Sigmoid colon (tissue), 7 donors: ENCODE data around the gene ERG. TPM values are rescaled to one million over a fixed set of nuclear protein-coding genes. Genes with fewer than 3 reads are reported as not detected.

ENCODE experiments used
- DNase-seq: peaks from one replicate; pipeline ENCODE4 v3.0.0-alpha.2; 2019
- H3K27ac ChIP-seq, 4 donors: fragments of 200-600 bp; sonication (generic); one replicate each; pipeline ENCODE4 v1.5.1; 2016 to 2019; ENCODE audit warnings: mild to moderate bottlenecking in 1 of 4
- H3K27me3 ChIP-seq, 3 donors: fragments of 200-600 bp; sonication (generic); one replicate each; pipeline ENCODE4 v1.5.1; 2019; ENCODE audit warnings: mild to moderate bottlenecking in 1 of 3
- H3K36me3 ChIP-seq, 4 donors: fragments of 200-600 bp; sonication (generic); one replicate each; pipeline ENCODE4 v1.5.1; 2016 to 2019
- H3K4me1 ChIP-seq, 4 donors: fragments of 200-600 bp; sonication (generic); one replicate each; pipeline ENCODE4 v1.5.1; 2017 to 2019
- H3K4me3 ChIP-seq, 4 donors: fragments of 200-600 bp; sonication (generic); one replicate each; pipeline ENCODE4 v1.5.1; 2017 to 2019; ENCODE audit warnings: mild to moderate bottlenecking in 2 of 4, moderate library complexity in 1 of 4
- H3K9me3 ChIP-seq, 4 donors: fragments of 200-600 bp in 3 of 4; sonication (generic) in 3 of 4; one replicate each; pipeline versions ENCODE4 v1.5.1 to v1.6.1; 2013 to 2019
- CTCF ChIP-seq, 4 experiments: fragments of 450-650 bp in 3 of 4; fragments of 200-600 bp in 1 of 4; IDR thresholded peaks; one replicate each; pipeline ENCODE4 v1.5.1; 2016 to 2019; ENCODE audit warnings: antibody characterized with exemption in 4 of 4, mild to moderate bottlenecking in 3 of 4, moderate library complexity in 2 of 4
- EP300 ChIP-seq, 4 donors: sonication (generic); formaldehyde crosslinking; IDR thresholded peaks; one replicate each; pipeline ENCODE4 v1.6.1; 2017; ENCODE audit warnings: antibody characterized with exemption in 4 of 4
- POLR2A ChIP-seq, 2 donors: fragments of 450-650 bp; IDR thresholded peaks; one replicate each; pipeline ENCODE4 v1.6.1; 2016; ENCODE audit warnings: antibody characterized with exemption in 2 of 2, mild to moderate bottlenecking in 2 of 2, moderate library complexity in 2 of 2
- POLR2AphosphoS5 ChIP-seq, 4 donors: sonication (generic); formaldehyde crosslinking; IDR thresholded peaks; one replicate each; pipeline ENCODE4 v1.6.1; 2017; ENCODE audit warnings: antibody characterized with exemption in 4 of 4
- WGBS, 2 donors: extraction: QIAGEN DNeasy Blood & Tissue Kit; methylation state at CpG; one replicate each; pipeline ENCODE4 v1.1.7; 2013; 5-methylcytosine and 5-hydroxymethylcytosine counted together
- intact Hi-C: fragments of 100-400 bp; cut with DNase I; formaldehyde crosslinking; loops from one replicate; pipeline ENCODE4 v1.15.1; 2023
- polyA plus RNA-seq, 3 donors: library from polyadenylated mRNA; stranded (reverse); fragments of 200-250 nt; gene quantifications; one replicate each; pipeline ENCODE4 v1.2.3, GENCODE V29; 2013
- total RNA-seq, 4 donors: library from RNA; depleted of rRNA; stranded (reverse); fragments of >200 nt; gene quantifications; one replicate each; pipeline ENCODE4 v1.1.0, GENCODE V29; 2016
- donor health status: healthy with polysubstance abuse.
- donor health status: Bipolar disorder and iron deficiency.
- donor health status: healthy.

Gene ERG
- total and polyA plus RNA-seq, 7 donors = 1.8 to 6.4 (median 4.1) TPM

GRCh38 chr21:38487901-38488639 is 10.2 kb downstream of the ERG start:
- Histone ChIP-seq H3K9me3 (no peaks in the 10 kb centered on the region), H3K4me3 (no peak overlapping the region), H3K27ac (no peak overlapping the region), H3K36me3 (no peaks in the 10 kb centered on the region), H3K27me3 (no peaks in the 10 kb centered on the region), H3K4me1 (peaks cover 0 to 12% (median 0%) of the 10 kb centered on the region in 4 donors)
- TF ChIP-seq EP300 (IDR thresholded peaks at IDR 0.05) (no peak), POLR2A (IDR thresholded peaks at IDR 0.05) (no peak), POLR2AphosphoS5 (IDR thresholded peaks at IDR 0.05) (no peak), CTCF (IDR thresholded peaks at IDR 0.05) (no peak)
- intact Hi-C loops = no loop called here
- no peak for DNase-seq
- 31 to 53% methylated on average over 10 of the region's 10 CpGs for WGBS, 2 donors

GRCh38 chr21:38486706-38487105 is 11.6 kb downstream of the ERG start:
- Histone ChIP-seq H3K9me3 (no peaks in the 10 kb centered on the region), H3K27ac (no peak overlapping the region), H3K4me3 (no peak overlapping the region), H3K4me1 (peaks cover 0 to 12% (median 0%) of the 10 kb centered on the region in 4 donors), H3K36me3 (no peaks in the 10 kb centered on the region), H3K27me3 (no peaks in the 10 kb centered on the region)
- TF ChIP-seq CTCF (IDR thresholded peaks at IDR 0.05) = no peak
- TF ChIP-seq POLR2AphosphoS5 (IDR thresholded peaks at IDR 0.05) = no peak
- intact Hi-C loops = no loop called here
- DNase-seq = no peak
- 65 to 76% methylated on average over 6 of the region's 6 CpGs for WGBS, 2 donors

- WGBS, 2 donors = 47 to 67% methylated on average over 5 of the region's 5 CpGs
- no peak overlapping the region for H3K4me3 ChIP-seq
- H3K27ac ChIP-seq = no peak overlapping the region
- H3K9me3 ChIP-seq = no peaks in the 10 kb centered on the region
- peak in 1 of 4 donors; percentile 31 for TF ChIP-seq POLR2AphosphoS5 (IDR thresholded peaks at IDR 0.05)
- no peak for TF ChIP-seq CTCF (IDR thresholded peaks at IDR 0.05)
- DNase-seq = no peak
- intact Hi-C loops = no loop called here
- H3K27me3 ChIP-seq = no peaks in the 10 kb centered on the region
- peaks cover 0 to 12% (median 0%) of the 10 kb centered on the region in 4 donors for H3K4me1 ChIP-seq
- no peaks in the 10 kb centered on the region for H3K36me3 ChIP-seq
Observed at GRCh38 chr21:38486221-38486620, 12.1 kb downstream of the ERG start.

GRCh38 chr21:38479641-38480525 is 18.4 kb downstream of the ERG start:
- DNase-seq = no peak
- 78 to 89% methylated on average over 12 of the region's 12 CpGs for WGBS, 2 donors
- H3K36me3 ChIP-seq = no peaks in the 10 kb centered on the region
- no peak for TF ChIP-seq POLR2A (IDR thresholded peaks at IDR 0.05)
- TF ChIP-seq EP300 (IDR thresholded peaks at IDR 0.05) = no peak
- TF ChIP-seq CTCF (IDR thresholded peaks at IDR 0.05) = no peak
- no peak for TF ChIP-seq POLR2AphosphoS5 (IDR thresholded peaks at IDR 0.05)
- no peaks in the 10 kb centered on the region for H3K4me1 ChIP-seq
- H3K27ac ChIP-seq = no peak overlapping the region
- peaks cover 0 to 18% (median 2%) of the 10 kb centered on the region in 3 donors for H3K27me3 ChIP-seq
- intact Hi-C loops = no loop called here
- no peaks in the 10 kb centered on the region for H3K9me3 ChIP-seq
- H3K4me3 ChIP-seq = no peak overlapping the region
